SK-N-SH treated with all-trans-retinoic acid at 6 μM for 48 hours (cell line): ENCODE measurements around the gene ATP11A.

Source experiments
- ATAC-seq: fragments of 200-7000 bp; cut with Tn5 transposase; 3 replicates; pipeline ENCODE4 v1.9.1; 2020; ENCODE audit warnings: mild to moderate bottlenecking, moderate library complexity
- BACH2 ChIP-seq: fragments of 250-450 bp; sonication (Bioruptor Pico); IDR thresholded peaks from 2 replicates; pipeline ENCODE4 v1.9.0; 2021; ENCODE audit warnings: mild to moderate bottlenecking, borderline replicate concordance
- CSDC2 ChIP-seq: fragments of 250-450 bp; sonication (Bioruptor Pico); IDR thresholded peaks from 2 replicates; pipeline ENCODE4 v1.5.0; 2020; ENCODE audit warnings: mild to moderate bottlenecking, moderate library complexity
- GLIS3 ChIP-seq: fragments of 250-450 bp; sonication (Bioruptor Pico); IDR thresholded peaks from 2 replicates; pipeline ENCODE4 v1.5.0; 2020; ENCODE audit warnings: mild to moderate bottlenecking, moderate library complexity
- OSR1 ChIP-seq: fragments of 250-450 bp; sonication (Bioruptor Pico); IDR thresholded peaks from 2 replicates; pipeline ENCODE4 v1.8.0; 2022; ENCODE audit warnings: moderate library complexity, mild to moderate bottlenecking, inconsistent platforms
- PPARA ChIP-seq: fragments of 250-450 bp; sonication (Bioruptor Pico); IDR thresholded peaks from 2 replicates; pipeline ENCODE4 v1.5.0; 2020; ENCODE audit warnings: mild to moderate bottlenecking, borderline replicate concordance
- RARB ChIP-seq: fragments of 250-450 bp; sonication (Bioruptor Pico); IDR thresholded peaks from 2 replicates; pipeline ENCODE4 v1.8.0; 2021; ENCODE audit warnings: mild to moderate bottlenecking, moderate library complexity
- ZC3H10 ChIP-seq: fragments of 250-450 bp; sonication (Bioruptor Pico); IDR thresholded peaks from 2 replicates; pipeline ENCODE4 v1.5.1; 2021; ENCODE audit warnings: mild to moderate bottlenecking, moderate library complexity
- ZFP3 ChIP-seq: fragments of 250-450 bp; sonication (Bioruptor Pico); IDR thresholded peaks from 2 replicates; pipeline ENCODE4 v1.5.0; 2020; ENCODE audit warnings: mild to moderate bottlenecking, moderate library complexity
- ZFP30 ChIP-seq: fragments of 450-650 bp; formaldehyde crosslinking; IDR thresholded peaks from 2 replicates; pipeline ENCODE4 v1.5.0; 2022; ENCODE audit warnings: mild to moderate bottlenecking, moderate library complexity
- ZNF565 ChIP-seq: fragments of 450-650 bp; formaldehyde crosslinking; conservative IDR thresholded peaks from 2 replicates; pipeline ENCODE4 v1.5.0; 2020; ENCODE audit warnings: low read depth, mild to moderate bottlenecking, moderate library complexity
- ZNF70 ChIP-seq: fragments of 450-650 bp; formaldehyde crosslinking; IDR thresholded peaks from 2 replicates; pipeline ENCODE4 v1.5.0; 2020; ENCODE audit warnings: mild to moderate bottlenecking, moderate library complexity
- ZNF8 ChIP-seq: fragments of 450-650 bp; formaldehyde crosslinking; IDR thresholded peaks from 2 replicates; pipeline ENCODE4 v1.5.0; 2020; ENCODE audit warnings: mild to moderate bottlenecking, moderate library complexity
- TF ChIP-seq, protein P1 (sequence below): fragments of 250-450 bp; sonication (Bioruptor Pico); IDR thresholded peaks from 2 replicates; pipeline ENCODE4 v1.5.1; 2021; ENCODE audit warnings: mild to moderate bottlenecking, moderate library complexity
- TF ChIP-seq, protein P2 (sequence below): fragments of 250-450 bp; sonication (Bioruptor Pico); IDR thresholded peaks from 2 replicates; pipeline ENCODE4 v1.8.0; 2021; ENCODE audit warnings: low read depth, mild to moderate bottlenecking, moderate library complexity, borderline replicate concordance
- TF ChIP-seq, protein P3 (sequence below): fragments of 250-450 bp; sonication (Bioruptor Pico); IDR thresholded peaks from 2 replicates; pipeline ENCODE4 v1.5.0; 2020; ENCODE audit warnings: mild to moderate bottlenecking, moderate library complexity
- TF ChIP-seq, protein P4 (sequence below): fragments of 250-450 bp; sonication (Bioruptor Pico); IDR thresholded peaks from 2 replicates; pipeline ENCODE4 v1.8.0; 2020; ENCODE audit warnings: mild to moderate bottlenecking, moderate library complexity, borderline replicate concordance
- TF ChIP-seq, protein P5 (sequence below): fragments of 250-450 bp; sonication (Bioruptor Pico); IDR thresholded peaks from 2 replicates; pipeline ENCODE4 v1.5.1; 2020; ENCODE audit warnings: low read depth, mild to moderate bottlenecking, moderate library complexity

The ATP11A gene

DNA sequence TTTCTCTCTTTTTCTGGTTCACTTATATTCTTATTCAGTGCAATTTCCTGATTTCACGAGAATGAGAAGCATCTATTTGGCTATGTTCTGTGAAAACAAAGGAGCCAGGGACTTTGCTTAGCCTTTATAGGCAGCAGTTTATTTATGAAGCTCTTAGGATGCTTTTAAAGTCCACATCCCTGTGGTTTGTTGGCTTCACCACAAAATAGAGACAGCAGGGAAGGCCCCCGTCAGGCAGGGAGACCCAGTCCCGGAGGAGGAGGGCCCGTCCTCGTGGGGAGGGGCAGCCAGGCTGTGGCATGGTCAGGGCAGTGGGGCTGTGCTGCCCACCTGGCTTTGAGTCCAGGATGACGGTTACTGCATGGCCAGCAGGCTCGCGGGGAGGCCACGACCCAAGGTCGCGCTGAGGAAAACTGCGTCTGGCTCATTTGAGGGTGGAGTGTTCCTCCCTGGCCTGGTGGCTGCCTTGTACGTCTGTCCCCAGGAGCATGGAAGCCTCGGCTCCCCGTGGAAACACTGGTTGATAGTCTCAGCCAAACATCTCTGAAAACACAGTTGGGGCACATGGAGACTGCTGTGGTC lies 92.7 kb downstream of the ATP11A start:
- TF ChIP-seq, protein P1, sequence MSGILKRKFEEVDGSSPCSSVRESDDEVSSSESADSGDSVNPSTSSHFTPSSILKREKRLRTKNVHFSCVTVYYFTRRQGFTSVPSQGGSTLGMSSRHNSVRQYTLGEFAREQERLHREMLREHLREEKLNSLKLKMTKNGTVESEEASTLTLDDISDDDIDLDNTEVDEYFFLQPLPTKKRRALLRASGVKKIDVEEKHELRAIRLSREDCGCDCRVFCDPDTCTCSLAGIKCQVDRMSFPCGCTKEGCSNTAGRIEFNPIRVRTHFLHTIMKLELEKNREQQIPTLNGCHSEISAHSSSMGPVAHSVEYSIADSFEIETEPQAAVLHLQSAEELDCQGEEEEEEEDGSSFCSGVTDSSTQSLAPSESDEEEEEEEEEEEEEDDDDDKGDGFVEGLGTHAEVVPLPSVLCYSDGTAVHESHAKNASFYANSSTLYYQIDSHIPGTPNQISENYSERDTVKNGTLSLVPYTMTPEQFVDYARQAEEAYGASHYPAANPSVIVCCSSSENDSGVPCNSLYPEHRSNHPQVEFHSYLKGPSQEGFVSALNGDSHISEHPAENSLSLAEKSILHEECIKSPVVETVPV (CRISPR knock-in tag): no peak
- TF ChIP-seq GLIS3 (CRISPR knock-in tag) (no peak), BACH2 (CRISPR knock-in tag) (no peak), ZFP30 (CRISPR knock-in tag) (no peak), CSDC2 (CRISPR knock-in tag) (no peak), ZFP3 (CRISPR knock-in tag) (no peak), ZC3H10 (CRISPR knock-in tag) (no peak), ZNF8 (CRISPR knock-in tag) (no peak), ZNF565 (CRISPR knock-in tag) (no peak)
- TF ChIP-seq, protein P2, sequence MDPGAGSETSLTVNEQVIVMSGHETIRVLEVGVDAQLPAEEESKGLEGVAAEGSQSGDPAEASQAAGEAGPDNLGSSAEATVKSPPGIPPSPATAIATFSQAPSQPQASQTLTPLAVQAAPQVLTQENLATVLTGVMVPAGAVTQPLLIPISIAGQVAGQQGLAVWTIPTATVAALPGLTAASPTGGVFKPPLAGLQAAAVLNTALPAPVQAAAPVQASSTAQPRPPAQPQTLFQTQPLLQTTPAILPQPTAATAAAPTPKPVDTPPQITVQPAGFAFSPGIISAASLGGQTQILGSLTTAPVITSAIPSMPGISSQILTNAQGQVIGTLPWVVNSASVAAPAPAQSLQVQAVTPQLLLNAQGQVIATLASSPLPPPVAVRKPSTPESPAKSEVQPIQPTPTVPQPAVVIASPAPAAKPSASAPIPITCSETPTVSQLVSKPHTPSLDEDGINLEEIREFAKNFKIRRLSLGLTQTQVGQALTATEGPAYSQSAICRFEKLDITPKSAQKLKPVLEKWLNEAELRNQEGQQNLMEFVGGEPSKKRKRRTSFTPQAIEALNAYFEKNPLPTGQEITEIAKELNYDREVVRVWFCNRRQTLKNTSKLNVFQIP (CRISPR knock-in tag): no peak
- TF ChIP-seq, protein P3, sequence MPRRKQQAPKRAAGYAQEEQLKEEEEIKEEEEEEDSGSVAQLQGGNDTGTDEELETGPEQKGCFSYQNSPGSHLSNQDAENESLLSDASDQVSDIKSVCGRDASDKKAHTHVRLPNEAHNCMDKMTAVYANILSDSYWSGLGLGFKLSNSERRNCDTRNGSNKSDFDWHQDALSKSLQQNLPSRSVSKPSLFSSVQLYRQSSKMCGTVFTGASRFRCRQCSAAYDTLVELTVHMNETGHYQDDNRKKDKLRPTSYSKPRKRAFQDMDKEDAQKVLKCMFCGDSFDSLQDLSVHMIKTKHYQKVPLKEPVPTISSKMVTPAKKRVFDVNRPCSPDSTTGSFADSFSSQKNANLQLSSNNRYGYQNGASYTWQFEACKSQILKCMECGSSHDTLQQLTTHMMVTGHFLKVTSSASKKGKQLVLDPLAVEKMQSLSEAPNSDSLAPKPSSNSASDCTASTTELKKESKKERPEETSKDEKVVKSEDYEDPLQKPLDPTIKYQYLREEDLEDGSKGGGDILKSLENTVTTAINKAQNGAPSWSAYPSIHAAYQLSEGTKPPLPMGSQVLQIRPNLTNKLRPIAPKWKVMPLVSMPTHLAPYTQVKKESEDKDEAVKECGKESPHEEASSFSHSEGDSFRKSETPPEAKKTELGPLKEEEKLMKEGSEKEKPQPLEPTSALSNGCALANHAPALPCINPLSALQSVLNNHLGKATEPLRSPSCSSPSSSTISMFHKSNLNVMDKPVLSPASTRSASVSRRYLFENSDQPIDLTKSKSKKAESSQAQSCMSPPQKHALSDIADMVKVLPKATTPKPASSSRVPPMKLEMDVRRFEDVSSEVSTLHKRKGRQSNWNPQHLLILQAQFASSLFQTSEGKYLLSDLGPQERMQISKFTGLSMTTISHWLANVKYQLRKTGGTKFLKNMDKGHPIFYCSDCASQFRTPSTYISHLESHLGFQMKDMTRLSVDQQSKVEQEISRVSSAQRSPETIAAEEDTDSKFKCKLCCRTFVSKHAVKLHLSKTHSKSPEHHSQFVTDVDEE (CRISPR knock-in tag): no peak
- TF ChIP-seq, protein P4, sequence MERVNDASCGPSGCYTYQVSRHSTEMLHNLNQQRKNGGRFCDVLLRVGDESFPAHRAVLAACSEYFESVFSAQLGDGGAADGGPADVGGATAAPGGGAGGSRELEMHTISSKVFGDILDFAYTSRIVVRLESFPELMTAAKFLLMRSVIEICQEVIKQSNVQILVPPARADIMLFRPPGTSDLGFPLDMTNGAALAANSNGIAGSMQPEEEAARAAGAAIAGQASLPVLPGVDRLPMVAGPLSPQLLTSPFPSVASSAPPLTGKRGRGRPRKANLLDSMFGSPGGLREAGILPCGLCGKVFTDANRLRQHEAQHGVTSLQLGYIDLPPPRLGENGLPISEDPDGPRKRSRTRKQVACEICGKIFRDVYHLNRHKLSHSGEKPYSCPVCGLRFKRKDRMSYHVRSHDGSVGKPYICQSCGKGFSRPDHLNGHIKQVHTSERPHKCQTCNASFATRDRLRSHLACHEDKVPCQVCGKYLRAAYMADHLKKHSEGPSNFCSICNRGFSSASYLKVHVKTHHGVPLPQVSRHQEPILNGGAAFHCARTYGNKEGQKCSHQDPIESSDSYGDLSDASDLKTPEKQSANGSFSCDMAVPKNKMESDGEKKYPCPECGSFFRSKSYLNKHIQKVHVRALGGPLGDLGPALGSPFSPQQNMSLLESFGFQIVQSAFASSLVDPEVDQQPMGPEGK: no peak
- ATAC-seq: no peak

DNA sequence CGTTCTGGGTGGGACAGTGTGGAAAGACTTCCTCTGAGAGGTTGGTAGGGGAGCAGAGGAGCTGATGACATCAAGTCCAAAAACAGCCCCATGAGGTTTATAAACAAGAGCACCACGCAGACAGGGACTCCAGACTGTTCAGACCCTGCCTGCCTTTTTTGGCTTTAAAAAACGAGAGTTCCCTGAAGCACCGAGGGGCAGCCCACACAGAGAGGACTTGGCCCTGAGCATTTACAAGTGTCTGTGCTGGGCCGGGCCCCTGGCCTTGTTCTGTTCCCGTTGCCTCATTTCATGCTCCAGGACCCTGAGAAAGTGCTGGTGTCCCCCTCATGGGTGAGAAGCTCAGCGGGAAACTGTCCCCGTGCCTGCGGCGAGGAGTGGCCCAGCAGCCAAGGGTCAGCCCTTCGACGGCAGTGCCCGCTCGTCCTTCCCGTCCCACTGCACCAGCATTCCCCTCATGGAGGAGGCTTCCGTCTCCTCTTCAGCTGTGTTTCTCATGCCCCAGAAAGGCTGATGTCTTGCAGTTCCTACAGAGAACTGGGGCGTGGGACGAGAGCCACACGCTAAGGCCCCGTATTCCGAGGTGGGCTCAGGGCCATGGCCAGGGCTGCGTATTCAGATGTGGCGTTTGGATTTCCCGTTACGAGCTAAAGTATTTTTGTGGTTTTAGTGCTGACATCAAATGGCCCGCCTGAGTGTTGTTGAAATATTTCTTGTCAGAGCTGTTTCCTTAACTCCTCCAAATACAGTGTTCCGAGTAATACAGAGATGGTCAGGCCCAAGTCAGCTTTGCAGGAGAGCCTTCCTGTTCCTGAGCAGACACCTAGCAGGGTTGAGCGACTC lies 93.5 kb downstream of the ATP11A start:
- no peak for ATAC-seq
- TF ChIP-seq ZNF565 (CRISPR knock-in tag): no peak

DNA sequence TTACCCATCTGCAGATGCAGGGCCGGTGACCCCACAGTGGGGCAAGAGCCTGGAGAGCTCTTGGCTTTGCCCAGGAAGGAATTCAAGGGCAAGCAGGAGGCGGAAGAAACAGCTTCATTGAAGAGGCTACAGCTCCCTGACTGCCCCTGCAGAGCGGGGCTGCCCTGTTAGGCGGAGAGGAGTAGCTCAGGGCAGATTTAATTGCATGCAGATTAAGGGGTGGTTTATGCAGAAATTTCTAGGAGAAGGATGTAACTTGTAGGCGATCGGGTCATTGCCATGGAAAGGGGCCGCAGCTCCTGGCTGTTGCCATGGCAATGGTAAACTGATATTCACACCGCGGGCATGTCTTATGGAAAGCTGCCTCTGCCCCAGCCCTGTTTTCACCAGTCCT lies 94.1 kb downstream of the ATP11A start:
- ATAC-seq: no peak; the same call in 2 of the 3 replicates

More for the DNA sequence above, 94.1 kb downstream of the ATP11A start:
- TF ChIP-seq PPARA (CRISPR knock-in tag) (no peak), ZNF70 (CRISPR knock-in tag) (no peak), BACH2 (CRISPR knock-in tag) (no peak), RARB (CRISPR knock-in tag) (no peak), CSDC2 (CRISPR knock-in tag) (no peak), OSR1 (no peak), ZC3H10 (CRISPR knock-in tag) (no peak), ZNF565 (CRISPR knock-in tag) (no peak)
- TF ChIP-seq, protein P1 (CRISPR knock-in tag): no peak
- TF ChIP-seq, protein P5, sequence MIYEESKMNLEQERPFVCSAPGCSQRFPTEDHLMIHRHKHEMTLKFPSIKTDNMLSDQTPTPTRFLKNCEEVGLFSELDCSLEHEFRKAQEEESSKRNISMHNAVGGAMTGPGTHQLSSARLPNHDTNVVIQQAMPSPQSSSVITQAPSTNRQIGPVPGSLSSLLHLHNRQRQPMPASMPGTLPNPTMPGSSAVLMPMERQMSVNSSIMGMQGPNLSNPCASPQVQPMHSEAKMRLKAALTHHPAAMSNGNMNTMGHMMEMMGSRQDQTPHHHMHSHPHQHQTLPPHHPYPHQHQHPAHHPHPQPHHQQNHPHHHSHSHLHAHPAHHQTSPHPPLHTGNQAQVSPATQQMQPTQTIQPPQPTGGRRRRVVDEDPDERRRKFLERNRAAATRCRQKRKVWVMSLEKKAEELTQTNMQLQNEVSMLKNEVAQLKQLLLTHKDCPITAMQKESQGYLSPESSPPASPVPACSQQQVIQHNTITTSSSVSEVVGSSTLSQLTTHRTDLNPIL (CRISPR knock-in tag): no peak
- TF ChIP-seq, protein P4: no peak
